Measurements from ENCODE around the gene PLXNA4. TPM values are rescaled to one million over a fixed set of nuclear protein-coding genes. Genes with fewer than 3 reads are reported as not detected.
A peak's percentile ranks its signal among the peaks of the same experiment; 100 is the strongest.

PLXNA4 gene
- total and polyA plus RNA-seq, 9 of the 15 experiments (the other 6 are each of a cell fraction or from before 2014, with no cell fraction given), result under 0.01 to 0.09 TPM; not detected in 7

DNA sequence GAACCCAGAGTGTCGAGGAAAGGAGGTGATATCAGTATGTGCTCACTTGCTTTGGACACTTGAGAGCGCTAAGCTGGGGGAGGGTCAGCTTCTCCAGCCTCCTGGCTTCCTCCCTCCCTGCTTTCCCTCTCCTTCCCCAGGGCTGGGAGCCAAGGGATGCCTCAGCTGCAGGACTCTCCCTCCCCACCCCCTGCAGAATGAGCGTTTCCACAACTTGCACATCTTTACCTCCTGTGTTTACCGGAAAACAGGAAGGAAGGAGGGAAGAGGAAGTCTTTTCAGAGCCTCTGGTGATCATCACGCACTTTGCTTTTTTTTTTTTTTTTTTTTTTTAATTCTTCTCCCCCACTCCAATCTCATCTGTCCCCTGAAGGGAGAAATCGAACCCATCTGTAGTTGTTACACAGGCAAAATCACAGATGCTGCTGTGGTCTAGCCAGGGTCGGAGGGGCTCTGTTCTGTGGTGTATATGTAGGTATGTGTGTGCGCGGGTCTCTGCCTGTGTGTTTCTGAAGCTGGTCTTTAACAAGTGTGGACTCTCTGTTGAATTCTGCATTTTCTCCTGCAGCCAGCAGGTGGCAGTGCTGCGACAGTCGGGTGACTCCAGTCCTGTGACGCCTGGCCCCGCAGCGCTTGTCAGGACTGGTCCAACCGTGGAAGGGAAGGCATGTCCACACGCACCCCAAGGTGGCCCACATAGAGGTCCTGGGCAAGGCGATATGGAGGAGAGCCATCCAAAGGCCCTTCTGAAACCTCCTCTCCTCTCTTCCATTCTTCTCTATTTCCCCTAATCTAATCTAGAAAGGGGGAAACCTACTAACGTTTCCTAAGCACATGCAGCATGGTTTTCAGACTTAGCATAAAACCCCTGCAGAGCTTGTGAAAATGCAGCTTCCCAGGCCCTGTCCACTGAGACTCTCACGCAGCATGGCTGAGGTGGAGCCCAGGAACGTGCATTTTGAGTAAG is 257.6 kb downstream of the PLXNA4 start (continued):
- TF ChIP-seq, protein P1, sequence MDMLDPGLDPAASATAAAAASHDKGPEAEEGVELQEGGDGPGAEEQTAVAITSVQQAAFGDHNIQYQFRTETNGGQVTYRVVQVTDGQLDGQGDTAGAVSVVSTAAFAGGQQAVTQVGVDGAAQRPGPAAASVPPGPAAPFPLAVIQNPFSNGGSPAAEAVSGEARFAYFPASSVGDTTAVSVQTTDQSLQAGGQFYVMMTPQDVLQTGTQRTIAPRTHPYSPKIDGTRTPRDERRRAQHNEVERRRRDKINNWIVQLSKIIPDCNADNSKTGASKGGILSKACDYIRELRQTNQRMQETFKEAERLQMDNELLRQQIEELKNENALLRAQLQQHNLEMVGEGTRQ (CRISPR knock-in tag; IDR thresholded peaks at IDR 0.05), result no peak
- TF ChIP-seq ZNF124 (CRISPR knock-in tag; IDR thresholded peaks at IDR 0.05) (no peak), STAG1 (CRISPR knock-in tag; IDR thresholded peaks at IDR 0.05; ENCODE audit: borderline replicate concordance) (peak; percentile 90), MED1 (CRISPR knock-in tag; IDR thresholded peaks at IDR 0.05; ENCODE audit: borderline replicate concordance) (no peak), CHCHD3 (CRISPR knock-in tag; IDR thresholded peaks at IDR 0.05) (no peak), HDAC6 (IDR thresholded peaks at IDR 0.05; ENCODE audit: low read depth, low read length) (no peak), CBFA2T3 (IDR thresholded peaks at IDR 0.05) (0 out of 2 replicates have a peak, but pooled peaks have one; percentile 18), ZNF316 (IDR thresholded peaks at IDR 0.05) (no peak), ARID2 (IDR thresholded peaks at IDR 0.05) (peak; percentile 50; the same call in 1 of the 2 replicates), ZFP36 (IDR thresholded peaks at IDR 0.05; ENCODE audit: low read depth, low read length, partially characterized antibody) (peak; percentile 31), FOSL1 (tag; conservative IDR thresholded peaks at IDR 0.05) (no peak), MAFK (IDR thresholded peaks at IDR 0.05; ENCODE audit: low read length) (no peak), ZNF384 (IDR thresholded peaks at IDR 0.05; ENCODE audit: low read depth, low read length) (peak; percentile 27; the same call in 1 of the 2 replicates), COPS2 (conservative IDR thresholded peaks at IDR 0.05) (no peak), GATAD2B (IDR thresholded peaks at IDR 0.05; ENCODE audit: borderline replicate concordance) (no peak)
- TF ChIP-seq, protein P2, sequence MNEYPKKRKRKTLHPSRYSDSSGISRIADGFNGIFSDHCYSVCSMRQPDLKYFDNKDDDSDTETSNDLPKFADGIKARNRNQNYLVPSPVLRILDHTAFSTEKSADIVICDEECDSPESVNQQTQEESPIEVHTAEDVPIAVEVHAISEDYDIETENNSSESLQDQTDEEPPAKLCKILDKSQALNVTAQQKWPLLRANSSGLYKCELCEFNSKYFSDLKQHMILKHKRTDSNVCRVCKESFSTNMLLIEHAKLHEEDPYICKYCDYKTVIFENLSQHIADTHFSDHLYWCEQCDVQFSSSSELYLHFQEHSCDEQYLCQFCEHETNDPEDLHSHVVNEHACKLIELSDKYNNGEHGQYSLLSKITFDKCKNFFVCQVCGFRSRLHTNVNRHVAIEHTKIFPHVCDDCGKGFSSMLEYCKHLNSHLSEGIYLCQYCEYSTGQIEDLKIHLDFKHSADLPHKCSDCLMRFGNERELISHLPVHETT (CRISPR knock-in tag; conservative IDR thresholded peaks at IDR 0.05 in 1 of 2, IDR thresholded peaks at IDR 0.05 in 1 of 2), result no peak
- TF ChIP-seq, protein P3, sequence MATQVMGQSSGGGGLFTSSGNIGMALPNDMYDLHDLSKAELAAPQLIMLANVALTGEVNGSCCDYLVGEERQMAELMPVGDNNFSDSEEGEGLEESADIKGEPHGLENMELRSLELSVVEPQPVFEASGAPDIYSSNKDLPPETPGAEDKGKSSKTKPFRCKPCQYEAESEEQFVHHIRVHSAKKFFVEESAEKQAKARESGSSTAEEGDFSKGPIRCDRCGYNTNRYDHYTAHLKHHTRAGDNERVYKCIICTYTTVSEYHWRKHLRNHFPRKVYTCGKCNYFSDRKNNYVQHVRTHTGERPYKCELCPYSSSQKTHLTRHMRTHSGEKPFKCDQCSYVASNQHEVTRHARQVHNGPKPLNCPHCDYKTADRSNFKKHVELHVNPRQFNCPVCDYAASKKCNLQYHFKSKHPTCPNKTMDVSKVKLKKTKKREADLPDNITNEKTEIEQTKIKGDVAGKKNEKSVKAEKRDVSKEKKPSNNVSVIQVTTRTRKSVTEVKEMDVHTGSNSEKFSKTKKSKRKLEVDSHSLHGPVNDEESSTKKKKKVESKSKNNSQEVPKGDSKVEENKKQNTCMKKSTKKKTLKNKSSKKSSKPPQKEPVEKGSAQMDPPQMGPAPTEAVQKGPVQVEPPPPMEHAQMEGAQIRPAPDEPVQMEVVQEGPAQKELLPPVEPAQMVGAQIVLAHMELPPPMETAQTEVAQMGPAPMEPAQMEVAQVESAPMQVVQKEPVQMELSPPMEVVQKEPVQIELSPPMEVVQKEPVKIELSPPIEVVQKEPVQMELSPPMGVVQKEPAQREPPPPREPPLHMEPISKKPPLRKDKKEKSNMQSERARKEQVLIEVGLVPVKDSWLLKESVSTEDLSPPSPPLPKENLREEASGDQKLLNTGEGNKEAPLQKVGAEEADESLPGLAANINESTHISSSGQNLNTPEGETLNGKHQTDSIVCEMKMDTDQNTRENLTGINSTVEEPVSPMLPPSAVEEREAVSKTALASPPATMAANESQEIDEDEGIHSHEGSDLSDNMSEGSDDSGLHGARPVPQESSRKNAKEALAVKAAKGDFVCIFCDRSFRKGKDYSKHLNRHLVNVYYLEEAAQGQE (IDR thresholded peaks at IDR 0.05; ENCODE audit: borderline replicate concordance), result peak; percentile 88
- TF ChIP-seq, protein P3 (CRISPR knock-in tag; IDR thresholded peaks at IDR 0.05; ENCODE audit: low read depth), result no peak
